ENCODE measurements around the gene RBCK1. TPM values are rescaled to one million over a fixed set of nuclear protein-coding genes. Genes with fewer than 3 reads are reported as not detected.
"Not testable (repeated sequence)": the region's sequence is repeated elsewhere in the genome, so short reads cannot be mapped to it uniquely, and the experiment has no call there.

The RBCK1 gene
- polyA plus RNA-seq, 1 donor: 86.9 TPM

DNA sequence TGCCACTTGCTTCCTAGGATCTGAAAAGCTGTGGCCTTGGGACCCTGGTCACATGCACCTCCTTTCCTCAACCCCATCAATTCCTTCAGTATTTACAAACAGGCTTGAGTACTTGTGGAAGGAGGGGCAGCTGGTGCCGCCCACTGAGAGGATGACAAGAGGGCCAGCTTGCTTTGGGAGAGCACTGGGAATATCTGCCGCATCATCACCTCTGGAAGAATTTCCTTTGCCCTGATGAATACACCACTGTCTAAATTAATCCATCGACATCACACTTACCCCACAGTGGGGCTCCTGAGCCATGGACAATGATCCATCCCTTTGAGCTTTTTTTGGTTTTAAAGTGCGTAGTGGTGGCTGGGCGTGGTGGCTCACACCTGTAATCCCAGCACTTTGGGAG, 28.4 kb downstream of the RBCK1 start:
- Histone ChIP-seq H3K27ac (ENCODE audit: low read length) (no peak overlapping the region), H3K9me3 (ENCODE audit: control insufficient read depth, low read depth, low read length) (no peaks in the 10 kb centered on the region), H3K27me3 (ENCODE audit: control insufficient read depth, insufficient read depth, low read length) (no peaks in the 10 kb centered on the region), H3K4me3 (ENCODE audit: low read length) (no peak overlapping the region), H3K4me1 (ENCODE audit: control insufficient read depth, insufficient read depth, low read length) (no peaks in the 10 kb centered on the region), H3K36me3 (ENCODE audit: control insufficient read depth, insufficient read depth, low read length) (peaks cover 79% of the 10 kb centered on the region)
- no CpG with 5 or more reads among the region's 5 CpGs for WGBS (ENCODE audit: insufficient coverage, low lambda C conversion rate)
- DNase-seq: no peak

DNA sequence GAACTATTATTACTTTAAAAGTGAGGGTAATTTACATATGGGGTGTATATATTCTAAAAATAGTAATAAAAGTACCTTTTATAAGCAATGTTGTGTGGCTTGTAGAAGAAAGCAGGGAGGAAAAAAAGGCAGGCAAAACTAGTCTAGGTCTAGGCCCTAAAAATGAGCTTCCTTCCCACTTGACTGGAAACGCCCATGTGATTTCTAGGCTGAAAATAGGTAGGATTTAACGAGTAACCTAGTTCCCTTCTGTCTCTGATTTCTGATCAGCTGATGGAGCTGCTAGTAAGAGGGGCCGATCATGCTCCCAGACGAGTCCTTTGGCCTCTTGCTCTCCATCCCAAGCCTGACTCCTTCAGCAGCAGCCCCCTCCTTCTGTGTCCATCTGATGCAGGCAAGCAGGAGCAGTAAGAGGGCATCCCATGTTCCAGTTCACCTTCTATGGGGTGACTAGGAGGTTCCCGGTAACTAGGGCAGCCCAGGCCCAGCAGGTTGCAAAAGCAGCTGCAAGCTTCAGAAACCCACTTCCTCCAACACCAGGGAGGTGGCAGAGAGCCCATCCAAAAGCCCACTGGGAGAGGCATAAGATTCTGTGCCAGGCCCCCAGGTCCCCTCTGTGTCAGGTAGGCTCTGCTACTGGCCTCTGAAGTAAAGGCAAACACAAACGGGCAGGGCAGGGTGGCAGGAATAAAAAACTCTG, 29.8 kb downstream of the RBCK1 start:
- DNase-seq: no peak
- Histone ChIP-seq H3K9me3 (ENCODE audit: control insufficient read depth, low read depth, low read length) (no peaks in the 10 kb centered on the region), H3K27me3 (ENCODE audit: control insufficient read depth, insufficient read depth, low read length) (no peaks in the 10 kb centered on the region), H3K36me3 (ENCODE audit: control insufficient read depth, insufficient read depth, low read length) (peaks cover 75% of the 10 kb centered on the region), H3K27ac (ENCODE audit: low read length) (no peak overlapping the region), H3K4me1 (ENCODE audit: control insufficient read depth, insufficient read depth, low read length) (no peaks in the 10 kb centered on the region), H3K4me3 (ENCODE audit: low read length) (no peak overlapping the region)
- WGBS (ENCODE audit: insufficient coverage, low lambda C conversion rate): no CpG with 5 or more reads among the region's 6 CpGs

DNA sequence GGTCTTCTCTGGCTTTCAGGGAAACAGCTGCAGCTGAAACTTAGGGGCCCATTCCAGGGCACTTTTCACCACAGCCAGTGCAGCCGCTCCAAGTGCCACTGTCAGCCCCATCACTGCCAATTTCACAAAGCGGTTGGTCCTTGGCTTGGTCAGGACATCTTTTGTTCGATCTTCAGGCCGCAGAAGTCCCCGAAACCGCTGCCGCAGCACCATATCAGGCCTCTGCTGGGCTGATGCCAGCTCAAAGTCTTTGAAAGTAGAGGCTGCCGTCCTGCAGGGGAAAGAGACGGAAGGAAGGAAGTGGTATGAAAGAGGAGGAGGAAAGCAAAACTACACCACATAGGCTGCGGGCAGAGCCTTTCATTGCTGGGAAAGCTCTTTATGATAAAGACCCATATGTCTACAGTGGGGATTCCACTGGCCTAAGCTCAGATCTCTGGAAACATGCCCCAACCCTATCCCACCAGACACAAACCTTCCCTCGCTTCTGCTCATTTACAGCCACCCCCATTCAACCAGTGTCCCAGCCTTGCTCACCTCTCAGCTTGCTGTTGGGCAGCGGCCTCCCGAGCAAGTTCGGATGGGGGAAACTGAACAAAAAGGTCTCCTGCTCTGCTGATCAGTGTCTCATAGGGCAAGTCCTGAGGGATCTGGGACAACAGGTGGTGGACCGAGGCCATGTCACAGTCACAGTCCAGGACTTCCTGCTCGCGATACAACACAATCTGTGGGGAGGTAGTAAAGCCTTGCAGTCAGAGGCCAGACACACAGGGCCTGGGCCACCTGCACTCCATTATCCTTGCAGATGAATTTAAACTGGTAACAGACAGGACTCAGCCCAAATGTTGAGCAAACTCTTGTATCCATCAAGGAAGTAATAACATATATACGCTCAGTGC, 30.7 kb downstream of the RBCK1 start:
- peaks cover 77% of the 10 kb centered on the region for H3K36me3 ChIP-seq (ENCODE audit: control insufficient read depth, insufficient read depth, low read length)
- no peak overlapping the region for H3K27ac ChIP-seq (ENCODE audit: low read length)
- H3K9me3 ChIP-seq (ENCODE audit: control insufficient read depth, low read depth, low read length): no peaks in the 10 kb centered on the region
- no peaks in the 10 kb centered on the region for H3K4me1 ChIP-seq (ENCODE audit: control insufficient read depth, insufficient read depth, low read length)
- no peak for DNase-seq
- H3K4me3 ChIP-seq (ENCODE audit: low read length): no peak overlapping the region
- 100% methylated on average over 1 of the region's 18 CpGs for WGBS (ENCODE audit: insufficient coverage, low lambda C conversion rate)
- no peaks in the 10 kb centered on the region for H3K27me3 ChIP-seq (ENCODE audit: control insufficient read depth, insufficient read depth, low read length)

DNA sequence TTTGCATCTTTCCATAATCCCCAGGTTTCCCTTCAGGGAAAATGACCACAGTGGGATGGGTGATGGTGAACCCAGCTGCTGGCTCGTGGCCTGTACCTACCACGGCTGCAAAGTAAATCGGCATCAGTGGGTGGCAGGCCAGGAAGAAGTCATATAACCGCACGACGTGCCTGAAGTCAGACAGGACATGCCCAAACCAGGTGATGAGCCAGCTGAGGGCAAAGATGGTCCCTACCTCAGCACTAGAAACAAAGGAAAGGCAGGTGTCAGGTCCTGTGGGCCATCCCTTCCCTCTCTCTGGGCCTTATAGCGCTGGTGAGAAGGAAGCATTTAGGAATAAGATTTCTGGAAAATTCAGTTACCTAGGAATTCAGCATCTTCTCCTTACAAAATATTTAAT, 32.0 kb downstream of the RBCK1 start:
- Histone ChIP-seq H3K27me3 (ENCODE audit: control insufficient read depth, insufficient read depth, low read length) (no peaks in the 10 kb centered on the region), H3K27ac (ENCODE audit: low read length) (no peak overlapping the region), H3K36me3 (ENCODE audit: control insufficient read depth, insufficient read depth, low read length) (peaks cover 84% of the 10 kb centered on the region), H3K4me3 (ENCODE audit: low read length) (no peak overlapping the region), H3K9me3 (ENCODE audit: control insufficient read depth, low read depth, low read length) (no peaks in the 10 kb centered on the region), H3K4me1 (ENCODE audit: control insufficient read depth, insufficient read depth, low read length) (no peaks in the 10 kb centered on the region)
- DNase-seq: no peak
- WGBS (ENCODE audit: insufficient coverage, low lambda C conversion rate): no CpG with 5 or more reads among the region's 7 CpGs

DNA sequence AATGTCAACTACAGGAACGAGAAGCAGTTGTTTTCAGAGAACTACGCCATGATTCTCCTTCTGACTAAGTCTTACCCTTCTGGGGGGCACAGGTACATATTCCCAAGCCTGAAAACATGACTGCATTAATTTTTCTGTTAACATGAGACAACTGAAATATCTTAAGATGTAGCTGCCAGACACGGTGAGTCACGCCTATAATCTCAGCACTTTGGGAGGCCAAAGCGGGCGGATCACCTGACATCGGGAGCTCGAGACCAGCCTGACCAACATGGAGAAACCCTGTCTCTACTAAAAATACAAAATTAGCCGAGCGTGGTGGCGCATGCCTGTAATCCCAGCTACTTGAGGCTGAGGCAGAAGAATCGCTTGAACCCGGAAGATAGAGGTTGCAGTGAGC, 32.5 kb downstream of the RBCK1 start:
- no peak overlapping the region for H3K4me3 ChIP-seq (ENCODE audit: low read length)
- no CpG with 5 or more reads among the region's 13 CpGs for WGBS (ENCODE audit: insufficient coverage, low lambda C conversion rate)
- H3K27me3 ChIP-seq (ENCODE audit: control insufficient read depth, insufficient read depth, low read length): no peaks in the 10 kb centered on the region
- H3K36me3 ChIP-seq (ENCODE audit: control insufficient read depth, insufficient read depth, low read length): peaks cover 84% of the 10 kb centered on the region
- H3K9me3 ChIP-seq (ENCODE audit: control insufficient read depth, low read depth, low read length): no peaks in the 10 kb centered on the region
- H3K4me1 ChIP-seq (ENCODE audit: control insufficient read depth, insufficient read depth, low read length): no peaks in the 10 kb centered on the region
- no peak for DNase-seq
- H3K27ac ChIP-seq (ENCODE audit: low read length): no peak overlapping the region

DNA sequence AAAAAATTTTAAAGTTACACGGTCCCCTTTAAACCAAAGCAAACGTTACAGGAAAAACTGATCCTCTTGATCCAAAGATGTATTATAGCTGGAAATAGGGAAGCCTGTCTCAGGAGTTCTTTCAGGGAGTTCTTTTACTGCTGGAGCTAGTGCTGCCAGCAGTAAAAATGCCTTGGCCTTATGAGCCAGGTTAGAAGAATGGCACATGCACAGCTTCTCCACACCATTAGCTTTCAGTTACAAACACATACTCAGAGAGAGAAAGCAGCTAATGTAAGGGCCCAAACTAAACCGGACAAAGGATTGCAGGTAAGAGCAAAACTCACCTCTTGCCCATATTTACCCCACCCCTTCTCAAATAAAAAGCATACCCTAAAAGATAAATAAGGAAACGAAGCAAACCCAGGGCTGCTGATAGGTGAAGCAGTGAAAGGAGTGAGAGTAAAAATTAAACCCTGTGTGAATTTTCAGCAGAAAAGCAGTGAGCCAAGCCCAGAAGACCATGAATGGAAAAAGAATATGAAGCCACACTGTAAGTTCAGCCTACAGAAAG, 35.2 kb downstream of the RBCK1 start:
- Histone ChIP-seq H3K4me1 (ENCODE audit: control insufficient read depth, insufficient read depth, low read length) (no peaks in the 10 kb centered on the region), H3K27me3 (ENCODE audit: control insufficient read depth, insufficient read depth, low read length) (no peaks in the 10 kb centered on the region), H3K4me3 (ENCODE audit: low read length) (no peak overlapping the region), H3K9me3 (ENCODE audit: control insufficient read depth, low read depth, low read length) (no peaks in the 10 kb centered on the region), H3K36me3 (ENCODE audit: control insufficient read depth, insufficient read depth, low read length) (peaks cover 67% of the 10 kb centered on the region), H3K27ac (ENCODE audit: low read length) (no peak overlapping the region)
- DNase-seq: no peak
- 81% methylated on average over 3 of the region's 4 CpGs for WGBS (ENCODE audit: insufficient coverage, low lambda C conversion rate)

DNA sequence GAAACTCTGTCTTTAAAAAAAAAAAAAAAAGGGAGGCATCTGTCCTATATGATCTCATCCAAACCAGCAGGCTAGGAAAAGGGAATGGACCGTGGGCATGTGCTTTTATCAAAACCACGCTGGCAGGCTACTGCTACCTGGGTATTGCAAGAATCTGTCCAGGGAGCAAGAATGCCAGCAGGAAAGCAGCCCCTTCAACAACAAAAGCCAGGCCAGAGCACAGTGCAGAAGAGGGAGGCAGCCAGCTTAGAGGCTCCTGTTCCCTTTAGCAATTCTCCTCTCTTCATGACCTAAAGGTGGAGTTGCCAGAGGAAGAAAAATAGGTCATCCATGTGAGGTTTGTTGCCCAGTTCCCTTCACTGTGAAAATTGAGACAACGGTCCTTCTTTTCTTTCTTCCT, 36.0 kb downstream of the RBCK1 start:
- no peaks in the 10 kb centered on the region for H3K9me3 ChIP-seq (ENCODE audit: control insufficient read depth, low read depth, low read length)
- no peak overlapping the region for H3K4me3 ChIP-seq (ENCODE audit: low read length)
- WGBS (ENCODE audit: insufficient coverage, low lambda C conversion rate): no CpG with 5 or more reads among the region's 3 CpGs
- peaks cover 59% of the 10 kb centered on the region for H3K36me3 ChIP-seq (ENCODE audit: control insufficient read depth, insufficient read depth, low read length)
- H3K27me3 ChIP-seq (ENCODE audit: control insufficient read depth, insufficient read depth, low read length): no peaks in the 10 kb centered on the region
- H3K4me1 ChIP-seq (ENCODE audit: control insufficient read depth, insufficient read depth, low read length): no peaks in the 10 kb centered on the region
- no peak overlapping the region for H3K27ac ChIP-seq (ENCODE audit: low read length)
- no peak for DNase-seq

DNA sequence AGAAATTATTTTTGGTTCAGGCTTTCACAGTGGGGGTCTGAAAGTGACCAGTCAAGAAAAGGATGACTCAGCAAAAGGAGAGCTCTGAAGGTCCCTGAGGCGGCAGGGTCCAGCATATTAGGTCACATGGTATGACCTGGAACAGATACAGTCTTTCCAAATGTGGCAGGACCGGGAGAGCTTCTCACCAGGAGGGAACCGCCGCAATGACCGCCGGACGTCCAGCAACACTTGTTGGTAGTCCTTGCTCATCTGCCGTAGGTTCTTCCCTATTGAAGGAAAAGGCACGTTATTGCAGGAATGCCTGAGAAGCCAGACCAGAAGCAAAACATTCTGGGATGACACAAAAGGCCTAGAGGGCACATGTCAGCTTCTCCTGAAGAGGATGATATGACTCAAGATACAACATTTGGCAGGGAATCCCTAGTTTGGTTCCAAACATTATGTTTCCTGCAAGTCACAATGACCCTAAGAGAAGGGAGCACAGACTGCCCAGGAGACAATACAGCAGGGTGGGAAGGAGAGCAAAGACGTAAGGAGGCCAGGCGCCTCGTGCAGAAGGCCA, 36.8 kb downstream of the RBCK1 start:
- H3K36me3 ChIP-seq (ENCODE audit: control insufficient read depth, insufficient read depth, low read length): peaks cover 50% of the 10 kb centered on the region
- no peaks in the 10 kb centered on the region for H3K27me3 ChIP-seq (ENCODE audit: control insufficient read depth, insufficient read depth, low read length)
- no peak overlapping the region for H3K27ac ChIP-seq (ENCODE audit: low read length)
- H3K9me3 ChIP-seq (ENCODE audit: control insufficient read depth, low read depth, low read length): no peaks in the 10 kb centered on the region
- DNase-seq: no peak
- no CpG with 5 or more reads among the region's 12 CpGs for WGBS (ENCODE audit: insufficient coverage, low lambda C conversion rate)
- H3K4me3 ChIP-seq (ENCODE audit: low read length): no peak overlapping the region
- no peaks in the 10 kb centered on the region for H3K4me1 ChIP-seq (ENCODE audit: control insufficient read depth, insufficient read depth, low read length)

DNA sequence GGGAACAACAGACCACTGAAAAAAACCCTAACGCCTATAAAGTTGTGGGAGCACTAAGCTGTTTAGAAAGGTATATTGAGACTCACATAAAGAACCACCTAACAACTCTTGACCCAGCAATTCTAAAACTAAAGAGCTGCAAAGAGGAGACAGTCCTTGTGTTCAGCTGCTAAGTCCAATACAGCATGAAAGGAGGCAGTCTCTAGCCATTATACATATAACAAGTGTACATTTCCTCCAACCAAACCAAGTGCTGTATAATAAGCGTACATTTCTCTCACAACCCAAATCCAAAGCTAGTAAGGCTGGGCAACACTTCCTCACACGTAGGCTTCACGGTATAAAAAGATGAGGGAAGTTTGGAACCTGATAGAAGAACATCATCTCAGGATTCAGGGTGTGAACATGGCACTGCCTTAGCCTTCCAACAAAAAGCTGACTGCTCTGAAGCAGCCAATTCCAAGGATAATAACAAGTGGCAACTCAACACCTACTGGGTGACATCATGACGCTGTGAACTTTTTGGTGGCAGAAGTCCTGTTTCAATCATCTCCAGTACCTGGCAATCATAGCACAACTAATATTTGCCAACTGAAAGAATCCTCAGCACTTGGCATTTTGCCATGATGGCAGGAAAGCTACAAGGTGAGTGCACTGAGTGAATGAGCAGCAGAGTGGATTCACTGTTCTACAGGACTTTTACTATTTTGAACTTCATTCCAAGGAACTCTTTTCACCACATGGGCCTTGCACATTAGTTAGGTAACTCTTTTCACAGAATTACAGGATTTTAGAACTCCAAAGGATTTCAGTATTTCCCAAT, 37.6 kb downstream of the RBCK1 start:
- Histone ChIP-seq H3K36me3 (ENCODE audit: control insufficient read depth, insufficient read depth, low read length) (peaks cover 42% of the 10 kb centered on the region), H3K27ac (ENCODE audit: low read length) (no peak overlapping the region), H3K27me3 (ENCODE audit: control insufficient read depth, insufficient read depth, low read length) (no peaks in the 10 kb centered on the region), H3K4me3 (ENCODE audit: low read length) (no peak overlapping the region), H3K9me3 (ENCODE audit: control insufficient read depth, low read depth, low read length) (no peaks in the 10 kb centered on the region), H3K4me1 (ENCODE audit: control insufficient read depth, insufficient read depth, low read length) (no peaks in the 10 kb centered on the region)
- WGBS (ENCODE audit: insufficient coverage, low lambda C conversion rate): 100% methylated on average over 1 of the region's 5 CpGs
- DNase-seq: no peak

DNA sequence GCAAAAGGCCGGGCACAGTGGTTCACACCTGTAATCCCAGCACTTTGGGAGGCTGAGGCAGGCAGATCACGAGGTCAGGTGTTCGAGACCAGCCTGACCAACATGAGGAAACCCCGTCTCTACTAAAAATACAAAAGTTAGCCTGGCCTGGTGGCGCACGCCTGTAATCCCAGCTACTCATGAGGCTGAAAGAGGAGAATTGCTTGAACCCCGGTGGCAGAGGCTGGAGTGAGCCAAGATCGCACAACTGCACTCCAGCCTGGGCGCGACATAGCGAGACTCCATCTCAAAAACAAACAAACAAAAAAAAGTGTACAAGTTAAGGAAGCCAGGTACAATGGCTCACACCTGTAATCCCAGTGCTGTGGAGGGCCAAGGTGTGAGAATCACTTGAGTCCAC, 43.9 kb downstream of the RBCK1 start:
- H3K4me3 ChIP-seq (ENCODE audit: low read length); H3K36me3 ChIP-seq (ENCODE audit: control insufficient read depth, insufficient read depth, low read length); H3K4me1 ChIP-seq (ENCODE audit: control insufficient read depth, insufficient read depth, low read length); H3K27ac ChIP-seq (ENCODE audit: low read length); H3K9me3 ChIP-seq (ENCODE audit: control insufficient read depth, low read depth, low read length); H3K27me3 ChIP-seq (ENCODE audit: control insufficient read depth, insufficient read depth, low read length); DNase-seq: not testable (repeated sequence)
- WGBS (ENCODE audit: insufficient coverage, low lambda C conversion rate): 96% methylated on average over 5 of the region's 11 CpGs
